Measurements from ENCODE around the gene CYB5D1.

Gene CYB5D1

DNA sequence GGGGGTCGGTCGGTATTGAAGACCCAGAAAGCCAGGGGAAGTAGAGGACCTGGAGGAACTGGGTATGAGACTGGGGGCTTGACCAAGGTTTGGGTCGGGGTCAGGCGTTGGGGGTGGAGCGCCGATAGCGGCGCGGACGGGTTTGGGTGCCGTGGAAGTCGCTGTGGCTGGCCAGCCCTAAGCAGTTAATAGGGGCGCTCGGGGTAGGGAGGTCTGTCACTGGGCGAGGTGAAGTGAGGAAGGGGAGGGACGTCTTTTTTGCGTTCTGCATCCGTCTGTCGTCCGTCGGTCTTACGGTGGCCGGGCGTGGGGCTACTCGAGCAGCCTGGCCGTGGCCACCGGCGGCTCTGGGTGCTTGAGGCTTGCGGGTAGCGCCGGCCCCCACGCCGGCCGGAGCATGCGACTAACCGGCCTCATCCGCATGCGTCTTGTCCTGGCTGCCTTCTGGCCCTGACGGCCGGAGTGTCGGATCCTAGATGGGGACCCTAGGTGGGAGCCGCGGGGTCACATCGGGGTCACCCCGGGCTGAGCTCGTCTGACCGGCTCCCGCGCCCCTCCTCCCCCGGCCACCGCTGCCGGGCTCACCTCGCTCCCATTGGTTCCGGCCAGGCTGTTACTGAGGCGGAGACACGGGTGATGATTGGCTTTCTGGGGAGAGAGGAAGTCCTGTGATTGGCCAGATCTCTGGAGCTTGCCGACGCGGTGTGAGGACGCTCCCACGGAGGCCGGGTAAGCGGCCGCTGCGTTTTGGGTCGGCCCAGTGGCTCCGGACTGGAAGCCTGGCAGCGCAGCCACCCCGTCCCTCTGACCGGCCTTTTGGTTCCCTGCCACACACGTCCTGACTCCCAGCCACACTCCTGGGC is 13.3 kb upstream of the CYB5D1 start:
- peak; percentile 56 for DNase-seq (ENCODE audit: low read depth)

DNA sequence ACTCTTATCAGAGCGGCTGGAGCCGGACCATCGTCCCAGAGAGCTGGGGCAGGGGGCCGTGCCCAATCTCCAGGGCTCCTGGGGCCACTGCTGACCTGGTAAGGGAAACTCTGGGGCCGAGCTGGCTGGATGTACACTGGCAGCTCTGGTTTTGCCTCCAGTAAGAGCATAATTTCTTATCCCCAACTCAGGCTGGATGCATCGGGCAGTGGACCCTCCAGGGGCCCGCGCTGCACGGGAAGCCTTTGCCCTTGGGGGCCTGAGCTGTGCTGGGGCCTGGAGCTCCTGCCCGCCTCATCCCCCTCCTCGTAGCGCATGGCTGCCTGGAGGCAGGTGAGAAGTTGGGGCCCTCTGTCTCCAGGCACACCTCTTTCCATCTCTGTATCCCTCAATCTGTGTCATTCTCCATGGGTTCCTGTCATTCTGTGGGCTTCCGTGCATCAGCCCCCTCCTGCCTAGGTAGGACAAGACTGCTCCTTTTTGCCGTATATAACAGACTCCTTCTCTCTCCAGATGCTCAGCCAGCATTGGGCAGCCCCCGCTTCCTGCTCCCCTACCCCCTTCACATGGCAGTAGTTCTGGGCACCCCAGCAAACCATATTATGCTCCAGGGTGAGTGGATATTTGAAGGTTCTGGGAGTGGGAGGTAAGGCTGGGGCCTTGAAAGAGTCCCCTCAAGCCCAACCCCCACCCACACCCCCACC is 12.3 kb upstream of the CYB5D1 start:
- no peak for DNase-seq (ENCODE audit: low read depth)

DNA sequence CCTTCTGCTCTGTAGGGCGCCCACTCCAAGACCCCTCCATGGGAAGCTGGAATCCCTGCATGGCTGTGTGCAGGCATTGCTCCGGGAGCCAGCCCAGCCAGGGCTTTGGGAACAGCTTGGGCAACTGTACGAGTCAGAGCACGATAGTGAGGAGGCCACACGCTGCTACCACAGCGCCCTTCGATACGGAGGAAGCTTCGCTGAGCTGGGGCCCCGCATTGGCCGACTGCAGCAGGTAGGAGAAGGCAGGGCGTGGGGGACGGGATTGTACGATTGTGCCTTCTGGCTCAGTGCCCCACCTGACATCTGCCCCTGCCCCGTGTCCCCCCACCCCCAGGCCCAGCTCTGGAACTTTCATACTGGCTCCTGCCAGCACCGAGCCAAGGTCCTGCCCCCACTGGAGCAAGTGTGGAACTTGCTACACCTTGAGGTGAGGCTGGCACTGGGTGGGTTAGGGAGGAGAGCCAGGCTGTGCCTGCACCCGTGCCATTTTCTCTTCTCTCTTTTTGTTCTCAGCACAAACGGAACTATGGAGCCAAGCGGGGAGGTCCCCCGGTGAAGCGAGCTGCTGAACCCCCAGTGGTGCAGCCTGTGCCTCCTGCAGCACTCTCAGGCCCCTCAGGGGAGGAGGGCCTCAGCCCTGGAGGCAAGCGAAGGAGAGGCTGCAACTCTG is 11.6 kb upstream of the CYB5D1 start:
- no peak for DNase-seq (ENCODE audit: low read depth)

DNA sequence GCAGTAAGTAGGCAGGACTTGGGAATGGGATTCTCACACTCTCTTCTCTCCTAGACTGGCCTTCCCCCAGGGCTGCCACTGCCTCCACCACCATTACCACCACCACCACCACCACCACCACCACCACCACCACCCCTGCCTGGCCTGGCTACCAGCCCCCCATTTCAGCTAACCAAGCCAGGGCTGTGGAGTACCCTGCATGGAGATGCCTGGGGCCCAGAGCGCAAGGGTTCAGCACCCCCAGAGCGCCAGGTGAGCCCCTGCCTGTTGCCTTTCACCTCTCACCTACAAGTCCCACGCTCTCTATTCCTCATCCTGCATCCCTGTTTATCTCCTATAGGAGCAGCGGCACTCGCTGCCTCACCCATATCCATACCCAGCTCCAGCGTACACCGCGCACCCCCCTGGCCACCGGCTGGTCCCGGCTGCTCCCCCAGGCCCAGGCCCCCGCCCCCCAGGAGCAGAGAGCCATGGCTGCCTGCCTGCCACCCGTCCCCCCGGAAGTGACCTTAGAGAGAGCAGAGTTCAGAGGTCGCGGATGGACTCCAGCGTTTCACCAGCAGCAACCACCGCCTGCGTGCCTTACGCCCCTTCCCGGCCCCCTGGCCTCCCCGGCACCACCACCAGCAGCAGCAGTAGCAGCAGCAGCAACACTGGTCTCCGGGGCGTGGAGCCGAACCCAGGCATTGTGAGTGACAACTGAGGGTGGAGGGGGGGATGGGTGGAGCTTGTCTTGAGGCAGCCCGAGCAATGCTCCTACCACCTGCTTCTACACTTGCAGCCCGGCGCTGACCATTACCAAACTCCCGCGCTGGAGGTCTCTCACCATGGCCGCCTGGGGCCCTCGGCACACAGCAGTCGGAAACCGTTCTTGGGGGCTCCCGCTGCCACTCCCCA is 10.8 kb upstream of the CYB5D1 start:
- DNase-seq (ENCODE audit: low read depth) = no peak

DNA sequence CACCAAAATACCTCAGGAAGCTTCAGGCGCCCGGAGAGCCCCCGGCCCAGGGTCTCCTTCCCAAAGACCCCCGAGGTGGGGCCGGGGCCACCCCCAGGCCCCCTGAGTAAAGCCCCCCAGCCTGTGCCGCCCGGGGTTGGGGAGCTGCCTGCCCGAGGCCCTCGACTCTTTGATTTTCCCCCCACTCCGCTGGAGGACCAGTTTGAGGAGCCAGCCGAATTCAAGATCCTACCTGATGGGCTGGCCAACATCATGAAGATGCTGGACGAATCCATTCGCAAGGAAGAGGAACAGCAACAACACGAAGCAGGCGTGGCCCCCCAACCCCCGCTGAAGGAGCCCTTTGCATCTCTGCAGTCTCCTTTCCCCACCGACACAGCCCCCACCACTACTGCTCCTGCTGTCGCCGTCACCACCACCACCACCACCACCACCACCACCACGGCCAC is 9.6 kb upstream of the CYB5D1 start:
- no peak for DNase-seq (ENCODE audit: low read depth)

DNA sequence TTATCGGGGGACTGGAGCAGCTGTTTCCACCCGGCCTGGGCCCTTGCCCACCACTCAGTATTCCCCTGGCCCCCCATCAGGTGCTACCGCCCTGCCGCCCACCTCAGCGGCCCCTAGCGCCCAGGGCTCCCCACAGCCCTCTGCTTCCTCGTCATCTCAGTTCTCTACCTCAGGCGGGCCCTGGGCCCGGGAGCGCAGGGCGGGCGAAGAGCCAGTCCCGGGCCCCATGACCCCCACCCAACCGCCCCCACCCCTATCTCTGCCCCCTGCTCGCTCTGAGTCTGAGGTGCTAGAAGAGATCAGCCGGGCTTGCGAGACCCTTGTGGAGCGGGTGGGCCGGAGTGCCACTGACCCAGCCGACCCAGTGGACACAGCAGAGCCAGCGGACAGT is 9.1 kb upstream of the CYB5D1 start:
- DNase-seq (ENCODE audit: low read depth) = no peak

DNA sequence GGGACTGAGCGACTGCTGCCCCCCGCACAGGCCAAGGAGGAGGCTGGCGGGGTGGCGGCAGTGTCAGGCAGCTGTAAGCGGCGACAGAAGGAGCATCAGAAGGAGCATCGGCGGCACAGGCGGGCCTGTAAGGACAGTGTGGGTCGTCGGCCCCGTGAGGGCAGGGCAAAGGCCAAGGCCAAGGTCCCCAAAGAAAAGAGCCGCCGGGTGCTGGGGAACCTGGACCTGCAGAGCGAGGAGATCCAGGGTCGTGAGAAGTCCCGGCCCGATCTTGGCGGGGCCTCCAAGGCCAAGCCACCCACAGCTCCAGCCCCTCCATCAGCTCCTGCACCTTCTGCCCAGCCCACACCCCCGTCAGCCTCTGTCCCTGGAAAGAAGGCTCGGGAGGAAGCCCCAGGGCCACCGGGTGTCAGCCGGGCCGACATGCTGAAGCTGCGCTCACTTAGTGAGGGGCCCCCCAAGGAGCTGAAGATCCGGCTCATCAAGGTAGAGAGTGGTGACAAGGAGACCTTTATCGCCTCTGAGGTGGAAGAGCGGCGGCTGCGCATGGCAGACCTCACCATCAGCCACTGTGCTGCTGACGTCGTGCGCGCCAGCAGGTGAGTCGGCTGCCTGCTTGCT is 8.6 kb upstream of the CYB5D1 start:
- no peak for DNase-seq (ENCODE audit: low read depth)

DNA sequence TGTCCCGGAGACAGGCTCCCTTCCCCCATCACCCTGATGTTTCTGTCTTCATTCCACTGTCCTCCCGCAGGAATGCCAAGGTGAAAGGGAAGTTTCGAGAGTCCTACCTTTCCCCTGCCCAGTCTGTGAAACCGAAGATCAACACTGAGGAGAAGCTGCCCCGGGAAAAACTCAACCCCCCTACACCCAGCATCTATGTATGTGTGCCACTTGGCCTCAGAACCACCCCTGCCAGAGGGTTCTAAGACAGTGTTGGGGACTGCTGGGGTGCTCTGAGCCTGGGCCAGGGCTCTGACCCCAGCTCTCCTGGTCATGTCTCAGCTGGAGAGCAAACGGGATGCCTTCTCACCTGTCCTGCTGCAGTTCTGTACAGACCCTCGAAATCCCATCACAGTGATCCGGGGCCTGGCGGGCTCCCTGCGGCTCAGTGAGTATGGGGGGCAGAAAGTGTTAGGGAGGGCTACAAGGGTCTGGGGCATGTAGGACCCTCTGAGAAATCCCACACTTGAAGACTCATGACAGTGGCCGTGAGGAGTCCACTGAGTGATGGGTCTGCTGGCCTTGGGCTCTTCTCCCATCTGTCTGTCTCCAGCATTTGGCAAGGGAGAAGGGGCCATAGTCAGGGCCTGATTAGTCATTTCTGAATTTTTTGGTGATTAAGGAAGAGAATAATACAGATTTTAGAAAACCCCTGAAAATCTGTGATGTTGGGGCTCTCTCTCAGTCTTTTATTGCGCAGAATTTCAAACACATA is 7.9 kb upstream of the CYB5D1 start:
- DNase-seq (ENCODE audit: low read depth) = no peak

DNA sequence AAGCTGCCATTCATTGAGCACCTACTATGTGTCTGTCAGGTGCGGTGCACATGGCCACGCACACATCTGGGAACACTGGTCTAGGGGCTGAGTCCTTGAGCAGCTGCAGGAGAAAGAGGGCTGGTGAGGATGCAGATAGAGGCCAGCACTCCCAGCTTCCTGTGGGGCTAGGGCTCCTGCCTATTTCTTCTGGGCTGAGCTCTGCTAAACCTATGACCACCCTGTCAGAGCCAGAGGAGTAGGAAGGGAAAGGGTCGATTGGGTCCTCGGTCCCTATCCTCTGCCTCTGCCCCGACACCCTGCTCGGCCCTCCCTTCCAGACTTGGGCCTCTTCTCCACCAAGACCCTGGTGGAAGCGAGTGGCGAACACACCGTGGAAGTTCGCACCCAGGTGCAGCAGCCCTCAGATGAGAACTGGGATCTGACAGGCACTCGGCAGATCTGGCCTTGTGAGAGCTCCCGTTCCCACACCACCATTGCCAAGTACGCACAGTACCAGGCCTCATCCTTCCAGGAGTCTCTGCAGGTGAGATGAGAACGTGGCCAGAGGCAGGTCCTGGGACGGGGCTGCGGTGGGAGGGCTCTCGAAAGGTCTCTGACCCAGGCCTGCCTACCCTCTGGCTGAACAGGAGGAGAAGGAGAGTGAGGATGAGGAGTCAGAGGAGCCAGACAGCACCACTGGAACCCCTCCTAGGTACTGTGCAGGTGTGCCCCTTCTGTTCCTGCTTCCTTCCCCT is 6.9 kb upstream of the CYB5D1 start:
- no peak for DNase-seq (ENCODE audit: low read depth)

DNA sequence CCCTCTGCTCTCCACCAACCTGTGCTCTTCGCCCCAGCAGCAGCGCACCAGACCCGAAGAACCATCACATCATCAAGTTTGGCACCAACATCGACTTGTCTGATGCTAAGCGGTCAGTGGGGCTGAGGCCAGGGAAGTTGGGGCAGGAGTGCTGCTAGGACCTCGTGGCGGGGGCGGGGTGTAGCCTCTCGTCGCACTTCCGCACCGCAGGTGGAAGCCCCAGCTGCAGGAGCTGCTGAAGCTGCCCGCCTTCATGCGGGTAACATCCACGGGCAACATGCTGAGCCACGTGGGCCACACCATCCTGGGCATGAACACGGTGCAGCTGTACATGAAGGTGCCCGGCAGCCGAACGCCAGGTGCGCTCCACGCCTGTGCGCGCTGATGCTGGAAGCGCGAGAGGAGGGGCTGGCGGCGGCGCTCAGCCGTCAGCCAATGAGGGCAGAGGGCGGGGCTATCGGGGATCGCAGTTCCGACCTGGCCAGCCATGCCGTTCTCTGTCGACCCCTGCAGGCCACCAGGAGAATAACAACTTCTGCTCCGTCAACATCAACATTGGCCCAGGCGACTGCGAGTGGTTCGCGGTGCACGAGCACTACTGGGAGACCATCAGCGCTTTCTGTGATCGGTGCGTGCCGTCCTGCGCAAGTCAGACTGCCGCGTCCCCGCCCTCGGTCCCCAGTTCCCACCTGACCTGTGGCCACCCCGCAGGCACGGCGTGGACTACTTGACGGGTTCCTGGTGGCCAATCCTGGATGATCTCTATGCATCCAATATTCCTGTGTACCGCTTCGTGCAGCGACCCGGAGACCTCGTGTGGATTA is 6.2 kb upstream of the CYB5D1 start:
- peak; percentile 75 for DNase-seq (ENCODE audit: low read depth)

DNA sequence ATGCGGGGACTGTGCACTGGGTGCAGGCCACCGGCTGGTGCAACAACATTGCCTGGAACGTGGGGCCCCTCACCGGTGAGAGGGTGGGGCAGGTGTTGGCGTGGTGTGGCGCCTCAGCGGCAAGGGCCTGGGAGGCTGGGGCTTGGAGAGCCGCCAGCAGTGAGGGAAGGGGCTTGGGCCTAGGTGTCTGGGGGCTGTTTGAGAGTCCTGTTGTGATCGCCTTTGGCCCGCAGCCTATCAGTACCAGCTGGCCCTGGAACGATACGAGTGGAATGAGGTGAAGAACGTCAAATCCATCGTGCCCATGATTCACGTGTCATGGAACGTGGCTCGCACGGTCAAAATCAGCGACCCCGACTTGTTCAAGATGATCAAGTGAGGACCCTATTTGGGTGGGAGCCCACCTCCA is 5.5 kb upstream of the CYB5D1 start:
- no peak for DNase-seq (ENCODE audit: low read depth)

DNA sequence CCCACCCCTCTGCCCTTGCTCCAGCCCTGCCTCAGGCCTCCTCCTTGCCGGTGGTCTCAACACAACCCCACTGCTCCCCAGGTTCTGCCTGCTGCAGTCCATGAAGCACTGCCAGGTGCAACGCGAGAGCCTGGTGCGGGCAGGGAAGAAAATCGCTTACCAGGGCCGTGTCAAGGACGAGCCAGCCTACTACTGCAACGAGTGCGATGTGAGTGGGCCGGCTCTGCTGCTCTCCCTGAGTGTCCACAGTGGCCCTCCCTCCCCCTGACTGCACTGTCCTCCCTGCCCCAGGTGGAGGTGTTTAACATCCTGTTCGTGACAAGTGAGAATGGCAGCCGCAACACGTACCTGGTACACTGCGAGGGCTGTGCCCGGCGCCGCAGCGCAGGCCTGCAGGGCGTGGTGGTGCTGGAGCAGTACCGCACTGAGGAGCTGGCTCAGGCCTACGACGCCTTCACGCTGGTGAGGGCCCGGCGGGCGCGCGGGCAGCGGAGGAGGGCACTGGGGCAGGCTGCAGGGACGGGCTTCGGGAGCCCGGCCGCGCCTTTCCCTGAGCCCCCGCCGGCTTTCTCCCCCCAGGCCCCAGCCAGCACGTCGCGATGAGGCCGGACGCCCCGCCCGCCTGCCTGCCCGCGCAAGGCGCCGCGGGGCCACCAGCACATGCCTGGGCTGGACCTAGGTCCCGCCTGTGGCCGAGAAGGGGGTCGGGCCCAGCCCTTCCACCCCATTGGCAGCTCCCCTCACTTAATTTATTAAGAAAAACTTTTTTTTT is 4.7 kb upstream of the CYB5D1 start:
- no peak for DNase-seq (ENCODE audit: low read depth)

DNA sequence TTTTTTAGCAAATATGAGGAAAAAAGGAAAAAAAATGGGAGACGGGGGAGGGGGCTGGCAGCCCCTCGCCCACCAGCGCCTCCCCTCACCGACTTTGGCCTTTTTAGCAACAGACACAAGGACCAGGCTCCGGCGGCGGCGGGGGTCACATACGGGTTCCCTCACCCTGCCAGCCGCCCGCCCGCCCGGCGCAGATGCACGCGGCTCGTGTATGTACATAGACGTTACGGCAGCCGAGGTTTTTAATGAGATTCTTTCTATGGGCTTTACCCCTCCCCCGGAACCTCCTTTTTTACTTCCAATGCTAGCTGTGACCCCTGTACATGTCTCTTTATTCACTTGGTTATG is 4.1 kb upstream of the CYB5D1 start:
- DNase-seq (ENCODE audit: low read depth) = no peak

DNA sequence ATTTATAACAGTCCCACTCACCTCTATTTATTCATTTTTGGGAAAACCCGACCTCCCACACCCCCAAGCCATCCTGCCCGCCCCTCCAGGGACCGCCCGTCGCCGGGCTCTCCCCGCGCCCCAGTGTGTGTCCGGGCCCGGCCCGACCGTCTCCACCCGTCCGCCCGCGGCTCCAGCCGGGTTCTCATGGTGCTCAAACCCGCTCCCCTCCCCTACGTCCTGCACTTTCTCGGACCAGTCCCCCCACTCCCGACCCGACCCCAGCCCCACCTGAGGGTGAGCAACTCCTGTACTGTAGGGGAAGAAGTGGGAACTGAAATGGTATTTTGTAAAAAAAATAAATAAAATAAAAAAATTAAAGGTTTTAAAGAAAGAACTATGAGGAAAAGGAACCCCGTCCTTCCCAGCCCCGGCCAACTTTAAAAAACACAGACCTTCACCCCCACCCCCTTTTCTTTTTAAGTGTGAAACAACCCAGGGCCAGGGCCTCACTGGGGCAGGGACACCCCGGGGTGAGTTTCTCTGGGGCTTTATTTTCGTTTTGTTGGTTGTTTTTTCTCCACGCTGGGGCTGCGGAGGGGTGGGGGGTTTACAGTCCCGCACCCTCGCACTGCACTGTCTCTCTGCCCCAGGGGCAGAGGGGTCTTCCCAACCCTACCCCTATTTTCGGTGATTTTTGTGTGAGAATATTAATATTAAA is 3.6 kb upstream of the CYB5D1 start:
- DNase-seq (ENCODE audit: low read depth) = no peak

DNA sequence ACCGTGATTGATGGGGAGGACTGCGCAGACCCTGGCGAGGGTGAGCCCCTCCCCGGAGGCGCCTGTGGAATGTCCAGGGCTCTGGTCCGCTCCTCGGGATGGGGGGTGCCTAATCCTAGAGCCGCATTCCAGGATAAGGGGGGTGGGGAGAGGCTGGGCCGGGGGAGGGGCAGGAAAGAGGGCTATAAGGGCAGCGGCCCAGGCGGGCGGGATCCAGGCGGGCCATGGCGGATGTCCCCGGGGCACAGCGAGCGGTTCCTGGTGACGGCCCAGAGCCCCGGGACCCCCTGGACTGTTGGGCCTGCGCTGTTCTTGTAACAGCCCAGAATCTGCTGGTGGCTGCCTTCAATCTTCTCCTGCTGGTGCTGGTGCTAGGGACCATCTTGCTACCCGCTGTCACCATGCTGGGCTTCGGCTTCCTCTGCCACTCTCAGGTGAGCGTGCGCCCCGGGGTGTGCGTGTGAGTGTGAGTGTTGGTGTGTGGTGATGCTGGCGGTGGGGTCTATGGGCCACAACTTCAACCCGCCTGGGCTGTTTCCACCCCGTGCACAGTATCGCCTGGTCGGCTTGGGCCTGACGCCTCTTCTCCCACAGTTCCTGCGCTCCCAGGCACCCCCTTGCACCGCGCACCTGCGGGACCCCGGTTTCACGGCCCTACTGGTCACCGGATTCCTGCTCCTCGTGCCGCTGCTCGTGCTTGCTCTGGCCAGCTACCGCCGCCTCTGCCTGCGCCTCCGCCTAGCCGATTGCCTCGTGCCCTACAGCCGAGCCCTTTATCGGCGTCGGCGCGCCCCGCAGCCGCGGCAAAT is 2.7 kb upstream of the CYB5D1 start, which contains the start of gene TMEM88:
Gene TMEM88, plus strand, starts transcription at position 216 of the 809 bp plus-strand sequence. Its CDS starts 9 bp downstream, at position 225.
- DNase-seq (ENCODE audit: low read depth) = no peak

DNA sequence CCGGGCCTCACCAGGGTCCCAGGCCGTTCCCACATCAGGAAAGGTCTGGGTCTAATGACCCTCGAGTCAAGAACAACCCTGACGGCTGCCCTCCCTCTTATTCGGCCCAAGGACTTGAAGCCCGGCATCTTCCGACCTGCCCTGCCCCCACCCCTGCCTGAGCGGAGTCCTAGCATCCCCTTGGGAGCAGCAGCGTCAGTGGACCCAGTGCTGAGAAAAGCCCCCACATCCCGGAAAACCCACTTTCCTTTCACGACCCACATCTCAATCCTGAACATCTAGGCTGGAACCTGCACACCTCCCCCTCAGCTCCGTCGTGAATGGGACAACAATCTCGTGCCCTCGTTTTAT is 2.2 kb upstream of the CYB5D1 start:
- no peak for DNase-seq (ENCODE audit: low read depth)
